Retinal pigment epithelial cell (primary cell): Measurements from ENCODE around the gene NCLN.
A peak's percentile ranks its signal among the peaks of the same experiment; 100 is the strongest.

Experiments used
- DNase-seq: peaks from one replicate; pipeline ENCODE4 v3.0.0-alpha.2; 2010; ENCODE audit warnings: low read depth
- H3K4me3 ChIP-seq: 2 replicates; pipeline ENCODE4 v1.5.1; 2011; ENCODE audit warnings: mild to moderate bottlenecking, low read length, control low read depth, moderate library complexity
- CTCF ChIP-seq: conservative IDR thresholded peaks from 2 replicates; pipeline ENCODE4 v1.5.1; 2011; ENCODE audit warnings: low read depth, low read length, control low read depth, inconsistent platforms

The NCLN gene

GRCh38 chr19:3206216-3206953 is 20.7 kb downstream of the NCLN start:
- no peak for TF ChIP-seq CTCF
- no peak for DNase-seq
- no peak overlapping the region for H3K4me3 ChIP-seq

GRCh38 chr19:3207461-3208242 is 21.9 kb downstream of the NCLN start:
- TF ChIP-seq CTCF: no peak
- DNase-seq: no peak
- no peak overlapping the region for H3K4me3 ChIP-seq

GRCh38 chr19:3208317-3209207 is 22.8 kb downstream of the NCLN start:
- TF ChIP-seq CTCF: no peak
- no peak for DNase-seq
- H3K4me3 ChIP-seq: no peak overlapping the region

- TF ChIP-seq CTCF: peak; percentile 84
- H3K4me3 ChIP-seq: no peak overlapping the region
- no peak for DNase-seq
These were observed 24.8 kb downstream of the NCLN start for GRCh38 chr19:3210347-3211017.

GRCh38 chr19:3211191-3211590 is 25.5 kb downstream of the NCLN start:
- DNase-seq: no peak
- no peak overlapping the region for H3K4me3 ChIP-seq
- no peak for TF ChIP-seq CTCF

- TF ChIP-seq CTCF: no peak
- H3K4me3 ChIP-seq: no peak overlapping the region
- no peak for DNase-seq
These were observed 27.4 kb downstream of the NCLN start for GRCh38 chr19:3213159-3213558.
